ENCODE data around the gene NDST1. TPM values are rescaled to one million over a fixed set of nuclear protein-coding genes. Genes with fewer than 3 reads are reported as not detected.

The NDST1 gene
- total and polyA plus RNA-seq, 2 of the 8 experiments (the other 6 are each of a cell fraction or from before 2014, with no cell fraction given): 27.0 to 72.0 TPM

DNA sequence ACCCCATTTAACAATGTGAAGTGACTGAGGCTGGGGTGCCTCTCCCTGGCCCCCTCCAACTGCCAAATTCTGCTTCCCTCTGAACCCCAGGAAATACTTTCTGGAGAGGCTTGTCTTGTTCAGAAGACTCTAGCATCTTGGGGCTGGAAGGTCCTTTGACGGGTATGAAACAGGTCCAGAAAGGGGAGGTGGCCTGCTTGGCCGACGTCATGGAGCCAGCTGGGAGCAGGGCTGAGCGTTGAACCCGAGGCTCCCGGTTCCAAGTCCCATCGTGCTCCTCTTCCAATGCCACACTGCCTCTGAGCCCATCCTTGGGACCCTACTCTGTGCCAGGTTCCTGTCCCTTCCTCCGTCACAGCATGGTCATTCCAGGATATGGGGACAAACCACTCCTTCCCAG lies 46.9 kb downstream of the NDST1 start (continued):
- no peak for TF ChIP-seq JUND (IDR thresholded peaks at IDR 0.05; ENCODE audit: low read length)
- no peak for TF ChIP-seq SRF (IDR thresholded peaks at IDR 0.05; ENCODE audit: low read depth, low read length)
- no peak for TF ChIP-seq CBX8 (IDR thresholded peaks at IDR 0.05; ENCODE audit: borderline replicate concordance, low read depth, low read length)
- no peak for TF ChIP-seq KDM5A (IDR thresholded peaks at IDR 0.05; ENCODE audit: low read length)
- TF ChIP-seq, protein P1, sequence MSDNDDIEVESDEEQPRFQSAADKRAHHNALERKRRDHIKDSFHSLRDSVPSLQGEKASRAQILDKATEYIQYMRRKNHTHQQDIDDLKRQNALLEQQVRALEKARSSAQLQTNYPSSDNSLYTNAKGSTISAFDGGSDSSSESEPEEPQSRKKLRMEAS (IDR thresholded peaks at IDR 0.05): no peak
- no peak for TF ChIP-seq CTBP2 (IDR thresholded peaks at IDR 0.05; ENCODE audit: borderline replicate concordance, insufficient read depth, insufficient read length, low read length)
